Aorta (tissue), 5 donors: Measurements from ENCODE around the gene VPS37B. TPM values are rescaled to one million over a fixed set of nuclear protein-coding genes. Genes with fewer than 3 reads are reported as not detected.
"Not testable (repeated sequence)": the region's sequence is repeated elsewhere in the genome, so short reads cannot be mapped to it uniquely, and the experiment has no call there.

ENCODE experiments used
- ATAC-seq: fragments of 200-7000 bp; cut with Tn5 transposase; one replicate; pipeline ENCODE4 v1.9.1; 2022; ENCODE audit warnings: moderate library complexity; ENCODE audit not compliant: low FRiP score
- DNase-seq, 2 donors: peaks; one replicate each; pipeline ENCODE4 v3.0.0-alpha.2; 2020
- H3K27ac ChIP-seq, 2 donors: one replicate each; pipeline ENCODE4 v1.5.1; 2013; ENCODE audit warnings: low read length in 2 of 2, mild to moderate bottlenecking in 2 of 2, moderate library complexity in 2 of 2, control low read depth in 1 of 2, inconsistent platforms in 1 of 2, low read depth in 1 of 2
- H3K27me3 ChIP-seq, 2 donors: one replicate each; pipeline ENCODE4 v1.6.1; 2013; ENCODE audit warnings: control low read depth in 1 of 2, low read length in 1 of 2, mild to moderate bottlenecking in 1 of 2, moderate library complexity in 1 of 2; ENCODE audit not compliant: insufficient read depth in 2 of 2, control insufficient read depth in 1 of 2
- H3K36me3 ChIP-seq, 2 donors: one replicate each; pipeline ENCODE4 v1.6.1; 2013; ENCODE audit warnings: control low read depth in 1 of 2, low read length in 1 of 2, mild to moderate bottlenecking in 1 of 2; ENCODE audit not compliant: insufficient read depth in 2 of 2, control insufficient read depth in 1 of 2
- H3K4me1 ChIP-seq, 2 donors: one replicate each; pipeline ENCODE4 v1.6.1; 2013; ENCODE audit warnings: low read length in 2 of 2, control low read depth in 1 of 2, mild to moderate bottlenecking in 1 of 2, moderate library complexity in 1 of 2; ENCODE audit not compliant: insufficient read depth in 2 of 2, control insufficient read depth in 1 of 2
- H3K4me3 ChIP-seq, 2 donors: one replicate each; pipeline ENCODE4 v1.5.1; 2013; ENCODE audit warnings: low read length in 2 of 2, control low read depth in 1 of 2, mild to moderate bottlenecking in 1 of 2
- H3K9me3 ChIP-seq: one replicate; pipeline ENCODE4 v1.6.1; 2013; ENCODE audit warnings: mild to moderate bottlenecking, low read length; ENCODE audit not compliant: control insufficient read depth
- WGBS, 2 donors: extraction: QIAGEN DNeasy Blood & Tissue Kit; methylation state at CpG; one replicate each; pipeline ENCODE4 v1.1.7; 2013; 5-methylcytosine and 5-hydroxymethylcytosine counted together
- intact Hi-C, 2 donors: fragments of 100-400 bp; cut with DNase I; formaldehyde crosslinking; loops; one replicate each; pipeline versions ENCODE4 v1.14.2 to v1.15.0; 2022
- polyA plus RNA-seq, 2 donors: library from polyadenylated mRNA; stranded (reverse); fragments of 200-250 nt; gene quantifications; one replicate each; pipeline ENCODE4 v1.2.3, GENCODE V29; 2013
- total RNA-seq, 2 donors: library from RNA; stranded (reverse); fragmentation: NEBNext Ultra II Directional; extraction: Animal tissue kit (Norgen Biotek cat#: 25700); gene quantifications; one replicate each; pipeline ENCODE4 v1.2.1, GENCODE V29; 2021
- donor health status: healthy with polysubstance abuse.
- donor health status: Bipolar disorder and iron deficiency.
- donor health status: DM: no; HTN: no; CAD: no.
- donor health status: DM: no; HTN: no; CAD: no.
- donor health status: DM: yes; HTN: yes; CAD: no.

VPS37B gene
- total and polyA plus RNA-seq, 4 donors, result 7.4 to 36.4 (median 22.3) TPM

- intact Hi-C loops, result no loop called here
- no peaks in the 10 kb centered on the region for H3K36me3 ChIP-seq
- H3K9me3 ChIP-seq, result no peaks in the 10 kb centered on the region
- H3K4me1 ChIP-seq, result no peaks in the 10 kb centered on the region
- H3K27me3 ChIP-seq, result no peaks in the 10 kb centered on the region
- H3K4me3 ChIP-seq, result no peak overlapping the region
- WGBS, 2 donors, result 84 to 86% methylated on average over 16 to 17 of the region's 17 CpGs
- DNase-seq (peak in 1 of 2 donors; percentile 53), ATAC-seq (no peak)
- H3K27ac ChIP-seq, result no peak overlapping the region
Measured at GRCh38 chr12:122878780-122879612, 16.9 kb downstream of the VPS37B start.

- Histone ChIP-seq H3K36me3 (no peaks in the 10 kb centered on the region), H3K4me1 (no peaks in the 10 kb centered on the region), H3K27me3 (no peaks in the 10 kb centered on the region), H3K9me3 (no peaks in the 10 kb centered on the region), H3K27ac (no peak overlapping the region), H3K4me3 (no peak overlapping the region)
- DNase-seq (no peak), ATAC-seq (no peak)
- intact Hi-C loops, result no loop called here
- 92 to 96% methylated on average over 3 of the region's 3 CpGs for WGBS, 2 donors
Measured at GRCh38 chr12:122876731-122877130, 19.2 kb downstream of the VPS37B start.

DNA sequence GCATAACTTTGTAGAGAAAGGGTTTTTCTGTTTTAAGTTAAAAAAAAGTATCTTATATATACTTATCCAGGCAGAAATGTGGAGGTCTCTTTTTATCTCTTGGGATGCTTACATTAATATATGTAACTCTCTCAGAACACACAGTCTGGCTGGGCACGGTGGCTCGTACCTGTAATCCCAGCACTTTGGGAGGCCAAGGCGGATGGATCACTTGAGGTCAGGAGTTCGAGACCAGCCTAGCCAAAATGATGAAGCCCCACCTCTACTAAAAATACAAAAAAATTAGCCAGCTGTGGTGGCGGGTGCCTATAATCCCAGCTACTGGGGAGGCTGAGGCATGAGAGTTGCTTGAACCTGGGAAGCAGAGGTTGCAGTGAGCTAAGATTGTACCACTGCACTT is 19.6 kb downstream of the VPS37B start:
- H3K4me1 ChIP-seq, ATAC-seq, H3K27me3 ChIP-seq, H3K36me3 ChIP-seq, DNase-seq, H3K9me3 ChIP-seq, intact Hi-C loops, H3K27ac ChIP-seq, H3K4me3 ChIP-seq: not testable (repeated sequence)
- WGBS, 2 donors, result 91 to 92% methylated on average over 5 of the region's 5 CpGs

- H3K27ac ChIP-seq, result no peak overlapping the region
- WGBS, 2 donors, result 78 to 84% methylated on average over 7 of the region's 7 CpGs
- no peaks in the 10 kb centered on the region for H3K27me3 ChIP-seq
- intact Hi-C loops, result no loop called here
- H3K36me3 ChIP-seq, result no peaks in the 10 kb centered on the region
- H3K4me1 ChIP-seq, result no peaks in the 10 kb centered on the region
- DNase-seq (peak in 1 of 2 donors; percentile 56), ATAC-seq (no peak)
- no peak overlapping the region for H3K4me3 ChIP-seq
- no peaks in the 10 kb centered on the region for H3K9me3 ChIP-seq
Measured at GRCh38 chr12:122875590-122876220, 20.2 kb downstream of the VPS37B start.

DNA sequence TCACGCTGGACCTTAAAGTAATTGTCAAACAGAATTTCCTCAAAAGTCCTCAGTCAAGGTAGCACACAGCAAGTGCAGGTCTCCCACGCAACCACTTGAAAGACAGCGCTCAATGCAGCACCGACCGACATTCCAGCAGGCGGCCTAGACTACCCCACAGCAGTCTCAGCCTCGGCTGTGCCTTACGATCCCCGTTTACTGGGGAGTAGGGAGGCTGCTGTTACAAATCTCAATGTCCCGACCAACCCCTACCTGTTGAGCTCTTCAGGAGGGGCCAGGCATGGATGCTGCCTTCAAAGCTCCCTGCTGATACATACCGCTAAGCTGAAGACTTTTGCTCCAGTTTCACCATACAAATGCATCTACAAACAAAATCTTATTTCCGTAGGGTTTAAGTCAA is 21.8 kb downstream of the VPS37B start:
- ATAC-seq, result no peak
- Histone ChIP-seq H3K36me3 (no peaks in the 10 kb centered on the region), H3K4me3 (no peak overlapping the region), H3K4me1 (no peaks in the 10 kb centered on the region), H3K27ac (no peak overlapping the region), H3K27me3 (no peaks in the 10 kb centered on the region), H3K9me3 (no peaks in the 10 kb centered on the region)
- peak in 1 of 2 donors; percentile 61 for DNase-seq
- 91 to 93% methylated on average over 12 of the region's 12 CpGs for WGBS, 2 donors
- intact Hi-C loops, result no loop called here

DNA sequence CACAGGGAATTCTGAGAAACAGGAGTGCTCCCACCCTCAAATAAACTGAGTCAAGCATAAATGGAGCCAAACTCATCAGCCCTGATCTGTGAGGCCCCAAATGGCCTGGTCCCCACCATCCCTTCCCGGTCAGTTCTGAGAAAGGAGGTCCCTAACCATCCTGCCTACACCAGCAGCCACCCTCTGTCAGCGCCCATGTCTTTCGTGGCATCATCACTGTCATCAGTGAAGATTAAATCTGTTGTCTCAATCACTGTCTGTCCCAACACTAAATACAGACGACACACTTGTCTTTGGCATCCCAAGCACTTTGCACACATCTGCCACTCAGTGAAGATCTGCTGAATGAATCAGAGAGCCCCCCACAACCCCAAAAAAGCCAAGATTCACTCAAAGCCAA is 22.4 kb downstream of the VPS37B start:
- intact Hi-C loops, result no loop called here
- no peak overlapping the region for H3K27ac ChIP-seq

DNA sequence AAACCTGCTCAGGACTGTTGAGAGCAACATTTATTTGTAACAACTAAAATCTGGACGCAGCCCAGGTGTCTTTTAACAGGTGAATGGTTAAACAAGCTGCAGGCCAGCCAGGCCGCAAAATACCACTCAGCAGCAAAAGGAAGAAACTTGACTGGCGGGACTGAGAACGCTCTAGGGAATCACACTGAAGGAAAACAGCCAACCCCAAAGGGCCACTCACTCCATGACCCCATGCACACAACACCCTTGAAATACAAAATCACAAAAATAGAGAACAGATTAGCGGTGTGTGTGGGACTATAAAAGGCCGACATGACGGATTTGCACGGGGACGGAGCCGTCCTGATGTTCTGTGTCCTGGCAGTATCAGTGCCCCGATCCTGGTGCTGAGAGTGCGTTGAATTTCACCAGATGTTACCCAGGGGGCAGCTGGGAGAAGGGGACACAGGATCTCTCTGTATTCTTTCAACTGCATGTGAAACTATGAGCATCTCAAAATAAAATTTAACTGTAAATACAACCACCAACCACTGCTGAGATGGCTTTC is 23.0 kb downstream of the VPS37B start:
- DNase-seq (peak in 1 of 2 donors; percentile 55), ATAC-seq (no peak)
- no peaks in the 10 kb centered on the region for H3K9me3 ChIP-seq
- no peaks in the 10 kb centered on the region for H3K27me3 ChIP-seq
- H3K27ac ChIP-seq, result no peak overlapping the region
- no peak overlapping the region for H3K4me3 ChIP-seq
- 91% methylated on average over 12 of the region's 12 CpGs for WGBS, 2 donors
- H3K36me3 ChIP-seq, result no peaks in the 10 kb centered on the region
- intact Hi-C loops, result no loop called here
- H3K4me1 ChIP-seq, result no peaks in the 10 kb centered on the region

More for the DNA sequence above, 22.4 kb downstream of the VPS37B start:
- Histone ChIP-seq H3K9me3 (no peaks in the 10 kb centered on the region), H3K36me3 (no peaks in the 10 kb centered on the region), H3K4me3 (no peak overlapping the region), H3K27me3 (no peaks in the 10 kb centered on the region), H3K4me1 (no peaks in the 10 kb centered on the region)
- peak in 1 of 2 donors; percentile 46 for DNase-seq
- WGBS, 2 donors, result 90% methylated on average over 4 of the region's 4 CpGs
- no peak for ATAC-seq

GRCh38 chr12:122871851-122872780 is 23.8 kb downstream of the VPS37B start:
- intact Hi-C loops, result no loop called here
- peak; percentile 79 to 83 for DNase-seq

More at GRCh38 chr12:122871851-122872780, 23.8 kb downstream of the VPS37B start:
- Histone ChIP-seq H3K4me3 (no peak overlapping the region), H3K27ac (no peak overlapping the region), H3K27me3 (no peaks in the 10 kb centered on the region), H3K9me3 (no peaks in the 10 kb centered on the region), H3K4me1 (no peaks in the 10 kb centered on the region), H3K36me3 (no peaks in the 10 kb centered on the region)
- ATAC-seq, result peak; percentile 78
- WGBS, 2 donors, result 49 to 53% methylated on average over 23 of the region's 23 CpGs
